HepG2 (cell line): Measurements from ENCODE around the gene NT5C3B. TPM values are rescaled to one million over a fixed set of nuclear protein-coding genes. Genes with fewer than 3 reads are reported as not detected.
A peak's percentile ranks its signal among the peaks of the same experiment; 100 is the strongest.

ENCODE experiments used
- ARNT ChIP-seq: fragments of 450-650 bp; IDR thresholded peaks from 2 replicates; pipeline ENCODE4 v1.6.1; 2017
- CCAR2 ChIP-seq: fragments of 200-400 bp; formaldehyde crosslinking; optimal IDR thresholded peaks from 2 replicates; pipeline ENCODE3; 2018; ENCODE audit warnings: low read depth, mild to moderate bottlenecking, low read length, moderate library complexity
- HOXA9 ChIP-seq: sonication (generic); formaldehyde crosslinking; IDR thresholded peaks from 2 replicates; pipeline ENCODE4 v1.8.1; 2022; ENCODE audit warnings: missing genetic modification reagents, mild to moderate bottlenecking, moderate library complexity, borderline replicate concordance
- KLF13 ChIP-seq: sonication (generic); formaldehyde crosslinking; IDR thresholded peaks from 2 replicates; pipeline ENCODE4 v1.4.0; 2020; ENCODE audit warnings: mild to moderate bottlenecking, missing genetic modification reagents
- MAF1 ChIP-seq: sonication (generic); formaldehyde crosslinking; IDR thresholded peaks from 2 replicates; pipeline ENCODE4 v1.5.0; 2020; ENCODE audit warnings: missing genetic modification reagents, borderline replicate concordance
- MED8 ChIP-seq: sonication (generic); formaldehyde crosslinking; IDR thresholded peaks from 2 replicates; pipeline ENCODE4 v1.8.1; 2023; ENCODE audit warnings: mild to moderate bottlenecking, missing genetic modification reagents; ENCODE audit not compliant: insufficient replicate concordance
- MYC ChIP-seq: sonication (generic); formaldehyde crosslinking; IDR thresholded peaks from 2 replicates; pipeline ENCODE4 v1.9.0; 2021; ENCODE audit warnings: missing genetic modification reagents, borderline replicate concordance
- NAIF1 ChIP-seq: sonication (generic); formaldehyde crosslinking; IDR thresholded peaks from 2 replicates; pipeline ENCODE4 v1.5.0; 2020; ENCODE audit warnings: mild to moderate bottlenecking, missing genetic modification reagents, borderline replicate concordance
- RBM22 ChIP-seq: fragments of 200-400 bp; formaldehyde crosslinking; optimal IDR thresholded peaks from 2 replicates; pipeline ENCODE3; 2017; ENCODE audit warnings: mild to moderate bottlenecking, low read length, moderate library complexity
- RNF2 ChIP-seq: fragments of 450-650 bp; conservative IDR thresholded peaks from 2 replicates; pipeline ENCODE4 v1.6.1; 2016; ENCODE audit warnings: low read depth
- SMAD9 ChIP-seq: sonication (generic); formaldehyde crosslinking; IDR thresholded peaks from 2 replicates; pipeline ENCODE4 v1.5.1; 2020; ENCODE audit warnings: mild to moderate bottlenecking, missing genetic modification reagents
- SNAPC5 ChIP-seq: sonication (generic); formaldehyde crosslinking; IDR thresholded peaks from 2 replicates; pipeline ENCODE4 v1.8.1; 2023; ENCODE audit warnings: mild to moderate bottlenecking, missing genetic modification reagents, borderline replicate concordance
- TOPORS ChIP-seq: sonication (generic); formaldehyde crosslinking; IDR thresholded peaks from 2 replicates; pipeline ENCODE4 v1.8.0; 2023; ENCODE audit warnings: mild to moderate bottlenecking, missing genetic modification reagents
- ZBTB1 ChIP-seq: sonication (generic); formaldehyde crosslinking; IDR thresholded peaks from 2 replicates; pipeline ENCODE4 v1.4.0; 2020; ENCODE audit warnings: missing genetic modification reagents, borderline replicate concordance
- ZIK1 ChIP-seq: sonication (generic); formaldehyde crosslinking; IDR thresholded peaks from 2 replicates; pipeline ENCODE4 v1.5.0; 2020; ENCODE audit warnings: mild to moderate bottlenecking, low read depth, missing genetic modification reagents, borderline replicate concordance
- ZNF121 ChIP-seq: sonication (generic); formaldehyde crosslinking; IDR thresholded peaks from 2 replicates; pipeline ENCODE4 v1.5.0; 2020; ENCODE audit warnings: mild to moderate bottlenecking, missing genetic modification reagents
- ZNF24 ChIP-seq: fragments of 450-650 bp; IDR thresholded peaks from 2 replicates; pipeline ENCODE4 v1.6.1; 2017; ENCODE audit warnings: antibody characterized with exemption, mild to moderate bottlenecking
- ZNF333 ChIP-seq: sonication (generic); formaldehyde crosslinking; IDR thresholded peaks from 2 replicates; pipeline ENCODE4 v1.4.0; 2020; ENCODE audit warnings: mild to moderate bottlenecking, missing genetic modification reagents, borderline replicate concordance
- ZNF335 ChIP-seq: sonication (generic); formaldehyde crosslinking; IDR thresholded peaks from 2 replicates; pipeline ENCODE4 v1.4.0; 2020; ENCODE audit warnings: missing genetic modification reagents
- ZNF546 ChIP-seq: sonication (generic); formaldehyde crosslinking; conservative IDR thresholded peaks from 2 replicates; pipeline ENCODE4 v1.8.1; 2023; ENCODE audit warnings: mild to moderate bottlenecking, missing genetic modification reagents
- polyA plus RNA-seq, 8 experiments: library from polyadenylated mRNA; depleted of rRNA in 3 of 8; stranded (reverse) in 7 of 8; unstranded in 1 of 8; fragments of >200 nt; fragmentation: Illumina TruSeq in 4 of 8; extraction: Trizol in 4 of 8; gene quantifications; 2 replicates each; pipeline versions ENCODE4 v1.2.1 to v1.2.3, GENCODE V29; 2011 to 2016; ENCODE audit warnings: low read depth in 4 of 8, missing spikeins in 1 of 8, mixed read lengths in 1 of 8; ENCODE audit not compliant: insufficient read depth in 1 of 8
- total RNA-seq, 5 experiments: library from RNA; depleted of rRNA; stranded (reverse); fragments of >200 nt; fragmentation: Illumina TruSeq; extraction: Trizol; gene quantifications; 2 replicates each; pipeline ENCODE4 v1.2.3, GENCODE V29; 2016; ENCODE audit warnings: low read depth in 1 of 5
- TF ChIP-seq, protein P1 (sequence below), 2 experiments: fragments of 450-650 bp in 1 of 2; sonication (generic) in 1 of 2; formaldehyde crosslinking in 1 of 2; IDR thresholded peaks; 2 replicates each; pipeline versions ENCODE4 v1.6.1 to v1.8.0; 2016 to 2022; ENCODE audit warnings: antibody characterized with exemption in 1 of 2, mild to moderate bottlenecking in 1 of 2, missing genetic modification reagents in 1 of 2

Gene NT5C3B
- total and polyA plus RNA-seq, 2 of the 13 experiments (the other 11 are each of a cell fraction or from before 2014, with no cell fraction given), result 104 to 126 TPM

DNA sequence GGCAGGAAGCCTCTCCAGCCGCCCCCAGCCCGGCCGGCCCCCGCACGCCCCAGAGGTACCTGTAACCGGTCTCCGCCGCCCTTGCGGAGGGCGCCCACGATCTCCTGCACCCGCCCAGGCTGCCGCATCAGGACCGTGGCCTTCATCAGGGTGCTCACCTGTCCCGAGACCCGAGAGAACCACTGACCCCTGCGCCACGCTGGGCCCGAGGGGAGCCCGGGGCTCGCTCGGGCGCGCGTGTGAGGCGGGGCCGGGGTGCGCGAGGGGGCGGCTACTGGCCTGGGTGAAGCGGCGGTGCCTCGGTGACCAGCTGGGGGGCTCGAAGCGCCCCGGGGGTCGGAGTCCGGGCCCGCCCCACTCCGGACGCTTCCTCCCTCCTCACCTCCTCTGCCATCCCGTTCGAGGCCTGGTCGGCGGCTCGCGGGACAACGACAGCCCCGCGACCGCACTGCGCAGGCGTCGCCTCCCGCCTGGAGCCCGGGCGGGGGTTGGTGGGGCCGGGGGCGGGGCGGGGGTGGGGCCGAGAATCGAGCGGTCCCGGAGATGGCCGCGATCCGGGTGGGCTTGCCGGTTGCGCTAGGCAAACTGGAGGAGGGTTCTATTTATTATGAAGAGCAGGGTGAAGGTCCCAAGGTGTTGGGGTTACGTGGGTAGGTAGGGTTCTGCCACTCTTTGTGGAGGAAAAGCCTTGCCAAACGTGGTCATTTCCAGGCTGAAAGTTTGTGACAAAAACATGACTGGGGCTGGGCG is at the start of gene NT5C3B (continued):
- TF ChIP-seq, protein P1, sequence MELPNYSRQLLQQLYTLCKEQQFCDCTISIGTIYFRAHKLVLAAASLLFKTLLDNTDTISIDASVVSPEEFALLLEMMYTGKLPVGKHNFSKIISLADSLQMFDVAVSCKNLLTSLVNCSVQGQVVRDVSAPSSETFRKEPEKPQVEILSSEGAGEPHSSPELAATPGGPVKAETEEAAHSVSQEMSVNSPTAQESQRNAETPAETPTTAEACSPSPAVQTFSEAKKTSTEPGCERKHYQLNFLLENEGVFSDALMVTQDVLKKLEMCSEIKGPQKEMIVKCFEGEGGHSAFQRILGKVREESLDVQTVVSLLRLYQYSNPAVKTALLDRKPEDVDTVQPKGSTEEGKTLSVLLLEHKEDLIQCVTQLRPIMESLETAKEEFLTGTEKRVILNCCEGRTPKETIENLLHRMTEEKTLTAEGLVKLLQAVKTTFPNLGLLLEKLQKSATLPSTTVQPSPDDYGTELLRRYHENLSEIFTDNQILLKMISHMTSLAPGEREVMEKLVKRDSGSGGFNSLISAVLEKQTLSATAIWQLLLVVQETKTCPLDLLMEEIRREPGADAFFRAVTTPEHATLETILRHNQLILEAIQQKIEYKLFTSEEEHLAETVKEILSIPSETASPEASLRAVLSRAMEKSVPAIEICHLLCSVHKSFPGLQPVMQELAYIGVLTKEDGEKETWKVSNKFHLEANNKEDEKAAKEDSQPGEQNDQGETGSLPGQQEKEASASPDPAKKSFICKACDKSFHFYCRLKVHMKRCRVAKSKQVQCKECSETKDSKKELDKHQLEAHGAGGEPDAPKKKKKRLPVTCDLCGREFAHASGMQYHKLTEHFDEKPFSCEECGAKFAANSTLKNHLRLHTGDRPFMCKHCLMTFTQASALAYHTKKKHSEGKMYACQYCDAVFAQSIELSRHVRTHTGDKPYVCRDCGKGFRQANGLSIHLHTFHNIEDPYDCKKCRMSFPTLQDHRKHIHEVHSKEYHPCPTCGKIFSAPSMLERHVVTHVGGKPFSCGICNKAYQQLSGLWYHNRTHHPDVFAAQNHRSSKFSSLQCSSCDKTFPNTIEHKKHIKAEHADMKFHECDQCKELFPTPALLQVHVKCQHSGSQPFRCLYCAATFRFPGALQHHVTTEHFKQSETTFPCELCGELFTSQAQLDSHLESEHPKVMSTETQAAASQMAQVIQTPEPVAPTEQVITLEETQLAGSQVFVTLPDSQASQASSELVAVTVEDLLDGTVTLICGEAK (IDR thresholded peaks at IDR 0.05), result no peak
- TF ChIP-seq, protein P1 (CRISPR knock-in tag; IDR thresholded peaks at IDR 0.05), result peak; percentile 42; the same call in 1 of the 2 replicates
- TF ChIP-seq ZNF121 (CRISPR knock-in tag), result 0 out of 2 replicates have a peak, but pooled peaks have one; percentile 49
- no peak for TF ChIP-seq SNAPC5 (CRISPR knock-in tag)
- peak; percentile 28; the same call in 1 of the 2 replicates for TF ChIP-seq MYC (CRISPR knock-in tag)
- no peak for TF ChIP-seq ARNT
- TF ChIP-seq CCAR2, result no peak
- no peak for TF ChIP-seq ZBTB1 (CRISPR knock-in tag)
- TF ChIP-seq ZNF546 (CRISPR knock-in tag), result peak; percentile 96
- no peak for TF ChIP-seq NAIF1 (CRISPR knock-in tag)
- no peak for TF ChIP-seq MED8 (CRISPR knock-in tag)
- no peak for TF ChIP-seq RNF2
- peak; percentile 82; the same call in 1 of the 2 replicates for TF ChIP-seq ZNF333 (CRISPR knock-in tag)
- TF ChIP-seq MAF1 (CRISPR knock-in tag), result no peak; the same call in 1 of the 2 replicates
- no peak for TF ChIP-seq ZIK1 (CRISPR knock-in tag)
- peak; percentile 69; the same call in 1 of the 2 replicates for TF ChIP-seq SMAD9 (CRISPR knock-in tag)
- TF ChIP-seq KLF13 (CRISPR knock-in tag), result 0 out of 2 replicates have a peak, but pooled peaks have one; percentile 54
- TF ChIP-seq HOXA9 (CRISPR knock-in tag), result no peak; the same call in 1 of the 2 replicates
- 0 out of 2 replicates have a peak, but pooled peaks have one; percentile 47 for TF ChIP-seq TOPORS
- TF ChIP-seq ZNF24, result no peak
- TF ChIP-seq ZNF335 (CRISPR knock-in tag), result no peak
- TF ChIP-seq RBM22, result no peak
